Mammary epithelial cell (primary cell): ENCODE results near the gene SLC5A10.
"Not testable (repeated sequence)": the region's sequence is repeated elsewhere in the genome, so short reads cannot be mapped to it uniquely, and the experiment has no call there.

Experiments used
- EZH2 ChIP-seq: IDR thresholded peaks from 2 replicates; pipeline ENCODE4 v1.6.1; 2012; ENCODE audit warnings: low read length, inconsistent platforms, borderline replicate concordance
- TF ChIP-seq, protein P1 (sequence below), 2 donors: IDR thresholded peaks in 1 of 2; conservative IDR thresholded peaks in 1 of 2; 2 replicates each; pipeline ENCODE4 v1.5.1; 2011 to 2012; ENCODE audit warnings: inconsistent platforms in 2 of 2, low read length in 2 of 2, mild to moderate bottlenecking in 2 of 2, control low read depth in 1 of 2, low read depth in 1 of 2; ENCODE audit not compliant: insufficient read depth in 1 of 2; ENCODE audit errors: extremely low read depth in 1 of 2

DNA sequence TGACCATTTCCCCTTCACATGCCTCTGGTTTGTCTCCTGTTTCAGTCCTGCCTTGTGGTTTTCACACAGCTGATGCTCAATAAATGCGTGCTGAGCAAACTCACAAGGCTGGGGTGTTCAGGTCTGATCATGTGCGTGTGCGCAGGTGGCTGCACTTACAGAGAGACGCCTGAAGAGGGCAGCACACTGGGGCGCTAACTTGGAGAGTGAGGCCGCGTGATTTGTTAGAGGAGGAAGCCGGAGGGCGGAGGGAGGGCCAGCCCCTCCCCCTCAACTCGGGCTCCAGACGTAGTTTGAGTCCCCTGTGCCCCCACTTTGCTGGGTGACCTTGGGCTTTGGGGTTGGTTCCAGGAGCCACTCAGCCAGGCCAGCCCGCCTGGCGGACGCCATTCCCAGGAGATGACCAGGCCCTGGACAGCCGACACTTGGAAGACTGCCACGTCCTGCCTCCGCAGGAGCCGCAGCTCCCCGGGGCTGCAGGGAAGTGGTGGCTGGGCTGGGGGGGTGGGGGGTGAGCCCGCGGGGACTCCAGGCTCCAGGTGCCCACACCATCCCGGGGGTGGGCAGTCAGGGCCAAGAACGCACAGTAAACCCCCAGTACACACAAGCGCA is 80.5 kb downstream of the SLC5A10 start:
- TF ChIP-seq, protein P1, sequence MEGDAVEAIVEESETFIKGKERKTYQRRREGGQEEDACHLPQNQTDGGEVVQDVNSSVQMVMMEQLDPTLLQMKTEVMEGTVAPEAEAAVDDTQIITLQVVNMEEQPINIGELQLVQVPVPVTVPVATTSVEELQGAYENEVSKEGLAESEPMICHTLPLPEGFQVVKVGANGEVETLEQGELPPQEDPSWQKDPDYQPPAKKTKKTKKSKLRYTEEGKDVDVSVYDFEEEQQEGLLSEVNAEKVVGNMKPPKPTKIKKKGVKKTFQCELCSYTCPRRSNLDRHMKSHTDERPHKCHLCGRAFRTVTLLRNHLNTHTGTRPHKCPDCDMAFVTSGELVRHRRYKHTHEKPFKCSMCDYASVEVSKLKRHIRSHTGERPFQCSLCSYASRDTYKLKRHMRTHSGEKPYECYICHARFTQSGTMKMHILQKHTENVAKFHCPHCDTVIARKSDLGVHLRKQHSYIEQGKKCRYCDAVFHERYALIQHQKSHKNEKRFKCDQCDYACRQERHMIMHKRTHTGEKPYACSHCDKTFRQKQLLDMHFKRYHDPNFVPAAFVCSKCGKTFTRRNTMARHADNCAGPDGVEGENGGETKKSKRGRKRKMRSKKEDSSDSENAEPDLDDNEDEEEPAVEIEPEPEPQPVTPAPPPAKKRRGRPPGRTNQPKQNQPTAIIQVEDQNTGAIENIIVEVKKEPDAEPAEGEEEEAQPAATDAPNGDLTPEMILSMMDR (conservative IDR thresholded peaks at IDR 0.05 in 1 of 2, IDR thresholded peaks at IDR 0.05 in 1 of 2; ENCODE audit: extremely low read depth in 1 of 2, insufficient read depth in 1 of 2, low read depth in 1 of 2, low read length in 2 of 2): not testable (repeated sequence)
- TF ChIP-seq EZH2: not testable (repeated sequence)
